ENCODE results near the gene STAU1. TPM values are rescaled to one million over a fixed set of nuclear protein-coding genes. Genes with fewer than 3 reads are reported as not detected.

STAU1 gene
- total and polyA plus RNA-seq, 4 donors: 53.5 to 89.2 (median 65.2) TPM

- no peak overlapping the region for H3K27ac ChIP-seq (ENCODE audit: low read depth in 1 of 2, low read length in 2 of 2)
- H3K9me3 ChIP-seq (ENCODE audit: control insufficient read depth in 4 of 4, low read length in 3 of 4): no peaks in the 10 kb centered on the region
- H3K27me3 ChIP-seq (ENCODE audit: control insufficient read depth in 4 of 4, insufficient read depth in 4 of 4, low read length in 3 of 4): no peaks in the 10 kb centered on the region
- peaks cover 6 to 15% (median 12%) of the 10 kb centered on the region in 4 donors for H3K4me1 ChIP-seq (ENCODE audit: control insufficient read depth in 4 of 4, insufficient read depth in 4 of 4, low read length in 3 of 4)
- H3K9ac ChIP-seq (ENCODE audit: low read depth in 1 of 2, low read length in 2 of 2): no peak overlapping the region
- WGBS: 79% methylated on average over 1 of the region's 1 CpG
- TF ChIP-seq, protein P1, sequence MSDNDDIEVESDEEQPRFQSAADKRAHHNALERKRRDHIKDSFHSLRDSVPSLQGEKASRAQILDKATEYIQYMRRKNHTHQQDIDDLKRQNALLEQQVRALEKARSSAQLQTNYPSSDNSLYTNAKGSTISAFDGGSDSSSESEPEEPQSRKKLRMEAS (IDR thresholded peaks at IDR 0.05): no peak
- TF ChIP-seq RXRA (IDR thresholded peaks at IDR 0.05) (no peak), FOXA2 (IDR thresholded peaks at IDR 0.05) (no peak), HNF4G (IDR thresholded peaks at IDR 0.05) (no peak), JUND (IDR thresholded peaks at IDR 0.05) (no peak), EGR1 (IDR thresholded peaks at IDR 0.05; ENCODE audit: low read depth in 2 of 2) (no peak), SP1 (IDR thresholded peaks at IDR 0.05) (no peak), NR2F2 (IDR thresholded peaks at IDR 0.05) (no peak), RAD21 (IDR thresholded peaks at IDR 0.05) (no peak), YY1 (IDR thresholded peaks at IDR 0.05) (no peak), GABPA (IDR thresholded peaks at IDR 0.05 in 1 of 2, conservative IDR thresholded peaks at IDR 0.05 in 1 of 2) (no peak), CTCF (IDR thresholded peaks at IDR 0.05; ENCODE audit: low read depth, low read length, missing input control) (no peak), HNF4A (conservative IDR thresholded peaks at IDR 0.05) (no peak)
- TF ChIP-seq, protein P2, sequence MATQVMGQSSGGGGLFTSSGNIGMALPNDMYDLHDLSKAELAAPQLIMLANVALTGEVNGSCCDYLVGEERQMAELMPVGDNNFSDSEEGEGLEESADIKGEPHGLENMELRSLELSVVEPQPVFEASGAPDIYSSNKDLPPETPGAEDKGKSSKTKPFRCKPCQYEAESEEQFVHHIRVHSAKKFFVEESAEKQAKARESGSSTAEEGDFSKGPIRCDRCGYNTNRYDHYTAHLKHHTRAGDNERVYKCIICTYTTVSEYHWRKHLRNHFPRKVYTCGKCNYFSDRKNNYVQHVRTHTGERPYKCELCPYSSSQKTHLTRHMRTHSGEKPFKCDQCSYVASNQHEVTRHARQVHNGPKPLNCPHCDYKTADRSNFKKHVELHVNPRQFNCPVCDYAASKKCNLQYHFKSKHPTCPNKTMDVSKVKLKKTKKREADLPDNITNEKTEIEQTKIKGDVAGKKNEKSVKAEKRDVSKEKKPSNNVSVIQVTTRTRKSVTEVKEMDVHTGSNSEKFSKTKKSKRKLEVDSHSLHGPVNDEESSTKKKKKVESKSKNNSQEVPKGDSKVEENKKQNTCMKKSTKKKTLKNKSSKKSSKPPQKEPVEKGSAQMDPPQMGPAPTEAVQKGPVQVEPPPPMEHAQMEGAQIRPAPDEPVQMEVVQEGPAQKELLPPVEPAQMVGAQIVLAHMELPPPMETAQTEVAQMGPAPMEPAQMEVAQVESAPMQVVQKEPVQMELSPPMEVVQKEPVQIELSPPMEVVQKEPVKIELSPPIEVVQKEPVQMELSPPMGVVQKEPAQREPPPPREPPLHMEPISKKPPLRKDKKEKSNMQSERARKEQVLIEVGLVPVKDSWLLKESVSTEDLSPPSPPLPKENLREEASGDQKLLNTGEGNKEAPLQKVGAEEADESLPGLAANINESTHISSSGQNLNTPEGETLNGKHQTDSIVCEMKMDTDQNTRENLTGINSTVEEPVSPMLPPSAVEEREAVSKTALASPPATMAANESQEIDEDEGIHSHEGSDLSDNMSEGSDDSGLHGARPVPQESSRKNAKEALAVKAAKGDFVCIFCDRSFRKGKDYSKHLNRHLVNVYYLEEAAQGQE (IDR thresholded peaks at IDR 0.05): no peak
- TF ChIP-seq, protein P3, sequence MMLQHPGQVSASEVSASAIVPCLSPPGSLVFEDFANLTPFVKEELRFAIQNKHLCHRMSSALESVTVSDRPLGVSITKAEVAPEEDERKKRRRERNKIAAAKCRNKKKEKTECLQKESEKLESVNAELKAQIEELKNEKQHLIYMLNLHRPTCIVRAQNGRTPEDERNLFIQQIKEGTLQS (IDR thresholded peaks at IDR 0.05): no peak
- no peak overlapping the region for H3K4me3 ChIP-seq (ENCODE audit: low read depth in 1 of 3, low read length in 3 of 3)
- no peak for DNase-seq (ENCODE audit: low spot score)
- H3K36me3 ChIP-seq (ENCODE audit: control insufficient read depth in 4 of 4, insufficient read depth in 3 of 4, low read depth in 1 of 4, low read length in 3 of 4): peaks cover 5 to 16% (median 12%) of the 10 kb centered on the region in 4 donors
These were observed 21.3 kb downstream of the STAU1 start for GRCh38 chr20:49166534-49167449.

GRCh38 chr20:49165611-49166010 is 22.5 kb downstream of the STAU1 start:
- Histone ChIP-seq H3K36me3 (ENCODE audit: control insufficient read depth in 4 of 4, insufficient read depth in 3 of 4, low read depth in 1 of 4, low read length in 3 of 4) (peaks cover 5 to 16% (median 13%) of the 10 kb centered on the region in 4 donors), H3K9me3 (ENCODE audit: control insufficient read depth in 4 of 4, low read length in 3 of 4) (no peaks in the 10 kb centered on the region), H3K27me3 (ENCODE audit: control insufficient read depth in 4 of 4, insufficient read depth in 4 of 4, low read length in 3 of 4) (no peaks in the 10 kb centered on the region), H3K9ac (ENCODE audit: low read depth in 1 of 2, low read length in 2 of 2) (no peak overlapping the region), H3K4me1 (ENCODE audit: control insufficient read depth in 4 of 4, insufficient read depth in 4 of 4, low read length in 3 of 4) (peaks cover 6 to 15% (median 12%) of the 10 kb centered on the region in 4 donors), H3K4me3 (ENCODE audit: low read depth in 1 of 3, low read length in 3 of 3) (no peak overlapping the region), H3K27ac (ENCODE audit: low read depth in 1 of 2, low read length in 2 of 2) (no peak overlapping the region)
- TF ChIP-seq, protein P2 (IDR thresholded peaks at IDR 0.05): no peak
- TF ChIP-seq RAD21 (IDR thresholded peaks at IDR 0.05): no peak
- TF ChIP-seq GABPA (IDR thresholded peaks at IDR 0.05 in 1 of 2, conservative IDR thresholded peaks at IDR 0.05 in 1 of 2): no peak
- no peak for TF ChIP-seq JUND (IDR thresholded peaks at IDR 0.05)
- no peak for TF ChIP-seq FOXA2 (IDR thresholded peaks at IDR 0.05)
- TF ChIP-seq CTCF (IDR thresholded peaks at IDR 0.05; ENCODE audit: low read depth, low read length, missing input control): no peak
- TF ChIP-seq NR2F2 (IDR thresholded peaks at IDR 0.05): no peak
- TF ChIP-seq HNF4G (IDR thresholded peaks at IDR 0.05): no peak
- no peak for TF ChIP-seq RXRA (IDR thresholded peaks at IDR 0.05)
- TF ChIP-seq FOXA1 (IDR thresholded peaks at IDR 0.05): no peak
- TF ChIP-seq YY1 (IDR thresholded peaks at IDR 0.05): no peak
- TF ChIP-seq EGR1 (IDR thresholded peaks at IDR 0.05; ENCODE audit: low read depth in 2 of 2): no peak
- no peak for TF ChIP-seq TAF1 (conservative IDR thresholded peaks at IDR 0.05)
- no peak for TF ChIP-seq HNF4A (conservative IDR thresholded peaks at IDR 0.05)
- no peak for TF ChIP-seq SP1 (IDR thresholded peaks at IDR 0.05)
- 93% methylated on average over 5 of the region's 5 CpGs for WGBS
- DNase-seq (ENCODE audit: low spot score): no peak

All from liver (tissue), 9 donors.